ENCODE data around the gene ASPHD2. TPM values are rescaled to one million over a fixed set of nuclear protein-coding genes. Genes with fewer than 3 reads are reported as not detected.

ASPHD2 gene
- total RNA-seq, 1 donor from 2014 or later, result 1.5 TPM

DNA sequence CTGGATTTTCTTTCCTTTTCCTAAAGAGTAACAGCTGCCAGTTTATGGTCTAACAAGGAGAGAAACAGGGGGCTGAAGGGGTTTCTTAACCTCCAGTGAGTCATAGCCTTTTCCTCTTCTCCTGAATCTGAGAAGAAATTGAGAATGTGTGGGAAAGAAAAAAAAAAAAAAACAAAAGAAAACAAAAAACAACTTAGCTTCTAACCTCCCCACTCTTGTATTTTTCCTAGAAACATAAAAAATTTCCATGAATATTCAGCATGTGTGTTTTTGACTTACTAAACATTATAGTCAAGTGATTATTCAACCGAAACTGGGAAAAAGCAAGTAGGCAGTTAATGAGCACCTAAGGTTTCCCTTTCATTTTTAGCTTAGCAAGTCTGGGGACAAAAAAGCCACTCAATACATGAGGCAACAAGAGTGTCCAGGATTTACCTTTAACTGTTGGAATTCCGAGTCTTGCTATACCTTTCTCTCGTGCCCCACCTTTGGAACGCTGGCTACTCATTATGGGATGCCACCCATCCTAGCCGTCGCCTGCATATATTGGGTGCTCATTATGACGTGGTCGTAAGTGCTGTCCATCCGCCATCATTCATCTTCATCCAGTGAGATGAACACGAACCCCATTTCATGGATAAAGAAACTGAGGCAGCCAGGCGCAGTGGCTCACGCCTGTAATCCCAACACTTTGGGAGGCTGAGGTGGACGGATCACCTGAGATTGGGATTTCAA, 2.4 kb downstream of the ASPHD2 start:
- H3K27ac ChIP-seq, result no peak overlapping the region
- no peaks in the 10 kb centered on the region for H3K9me3 ChIP-seq
- intact Hi-C loops (cut with DNase I), result no loop called here
- TF ChIP-seq, protein P1, sequence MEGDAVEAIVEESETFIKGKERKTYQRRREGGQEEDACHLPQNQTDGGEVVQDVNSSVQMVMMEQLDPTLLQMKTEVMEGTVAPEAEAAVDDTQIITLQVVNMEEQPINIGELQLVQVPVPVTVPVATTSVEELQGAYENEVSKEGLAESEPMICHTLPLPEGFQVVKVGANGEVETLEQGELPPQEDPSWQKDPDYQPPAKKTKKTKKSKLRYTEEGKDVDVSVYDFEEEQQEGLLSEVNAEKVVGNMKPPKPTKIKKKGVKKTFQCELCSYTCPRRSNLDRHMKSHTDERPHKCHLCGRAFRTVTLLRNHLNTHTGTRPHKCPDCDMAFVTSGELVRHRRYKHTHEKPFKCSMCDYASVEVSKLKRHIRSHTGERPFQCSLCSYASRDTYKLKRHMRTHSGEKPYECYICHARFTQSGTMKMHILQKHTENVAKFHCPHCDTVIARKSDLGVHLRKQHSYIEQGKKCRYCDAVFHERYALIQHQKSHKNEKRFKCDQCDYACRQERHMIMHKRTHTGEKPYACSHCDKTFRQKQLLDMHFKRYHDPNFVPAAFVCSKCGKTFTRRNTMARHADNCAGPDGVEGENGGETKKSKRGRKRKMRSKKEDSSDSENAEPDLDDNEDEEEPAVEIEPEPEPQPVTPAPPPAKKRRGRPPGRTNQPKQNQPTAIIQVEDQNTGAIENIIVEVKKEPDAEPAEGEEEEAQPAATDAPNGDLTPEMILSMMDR (IDR thresholded peaks at IDR 0.05), result no peak
- H3K4me1 ChIP-seq, result peaks cover 3% of the 10 kb centered on the region
- H3K36me3 ChIP-seq, result no peaks in the 10 kb centered on the region
- ATAC-seq (no peak), DNase-seq (no peak)
- no peaks in the 10 kb centered on the region for H3K27me3 ChIP-seq (ENCODE audit: low read depth)
- H3K4me3 ChIP-seq, result no peak overlapping the region

DNA sequence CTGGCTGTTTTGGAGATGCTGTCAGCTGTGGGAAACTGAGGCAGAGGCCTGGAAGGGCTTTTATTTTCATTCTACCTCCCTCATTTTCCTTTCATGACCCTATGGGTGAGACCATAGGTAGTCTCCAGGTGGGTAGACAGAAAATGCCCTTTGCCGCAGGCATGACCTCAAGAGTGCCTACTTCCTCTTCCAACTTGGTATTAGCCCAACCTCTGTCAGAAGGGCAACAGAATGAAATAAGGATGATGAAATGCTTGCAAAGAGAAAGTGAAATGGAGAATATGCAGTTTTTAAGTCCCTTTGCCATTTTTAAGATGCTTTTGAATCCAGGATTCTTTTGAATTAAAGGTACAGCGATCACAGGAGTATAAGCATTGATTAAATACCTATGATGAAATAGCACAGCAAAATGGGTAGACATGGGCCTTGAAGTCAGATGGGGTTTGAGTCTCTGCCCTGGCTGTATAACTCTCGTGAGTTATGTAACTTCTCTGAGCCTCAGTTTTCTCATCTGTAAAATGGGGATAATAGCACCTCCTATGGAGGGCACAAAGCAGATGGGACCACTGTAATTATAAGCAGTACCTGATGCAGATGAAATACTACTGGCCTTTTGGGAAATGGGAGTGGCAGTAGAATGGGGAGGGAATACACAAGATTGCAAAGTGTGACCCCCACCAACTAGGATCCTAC, 3.7 kb downstream of the ASPHD2 start:
- intact Hi-C loops (cut with DNase I), result no loop called here
- H3K27ac ChIP-seq, result no peak overlapping the region
- TF ChIP-seq, protein P1 (IDR thresholded peaks at IDR 0.05), result no peak
- H3K9me3 ChIP-seq, result no peaks in the 10 kb centered on the region
- ATAC-seq (no peak), DNase-seq (no peak)
- H3K4me1 ChIP-seq, result peaks cover 3% of the 10 kb centered on the region
- H3K27me3 ChIP-seq (ENCODE audit: low read depth), result no peaks in the 10 kb centered on the region
- no peaks in the 10 kb centered on the region for H3K36me3 ChIP-seq
- no peak overlapping the region for H3K4me3 ChIP-seq

DNA sequence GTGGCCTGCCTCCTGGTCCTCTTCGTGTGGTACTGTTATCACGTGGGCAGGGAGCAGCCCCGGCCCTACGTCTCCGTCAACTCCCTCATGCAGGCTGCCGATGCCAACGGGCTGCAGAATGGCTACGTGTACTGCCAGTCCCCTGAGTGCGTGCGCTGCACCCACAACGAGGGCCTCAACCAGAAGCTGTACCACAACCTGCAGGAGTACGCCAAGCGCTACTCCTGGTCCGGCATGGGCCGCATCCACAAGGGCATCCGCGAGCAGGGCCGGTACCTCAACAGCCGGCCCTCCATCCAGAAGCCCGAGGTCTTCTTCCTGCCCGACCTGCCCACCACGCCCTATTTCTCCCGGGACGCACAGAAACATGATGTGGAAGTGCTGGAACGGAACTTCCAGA, 4.7 kb downstream of the ASPHD2 start:
- ATAC-seq (no peak), DNase-seq (no peak)
- TF ChIP-seq, protein P1 (IDR thresholded peaks at IDR 0.05), result no peak
- no peak overlapping the region for H3K4me3 ChIP-seq
- no peaks in the 10 kb centered on the region for H3K4me1 ChIP-seq
- no peaks in the 10 kb centered on the region for H3K36me3 ChIP-seq
- no peak overlapping the region for H3K27ac ChIP-seq
- H3K27me3 ChIP-seq (ENCODE audit: low read depth), result no peaks in the 10 kb centered on the region
- H3K9me3 ChIP-seq, result no peaks in the 10 kb centered on the region
- intact Hi-C loops (cut with DNase I), result no loop called here

DNA sequence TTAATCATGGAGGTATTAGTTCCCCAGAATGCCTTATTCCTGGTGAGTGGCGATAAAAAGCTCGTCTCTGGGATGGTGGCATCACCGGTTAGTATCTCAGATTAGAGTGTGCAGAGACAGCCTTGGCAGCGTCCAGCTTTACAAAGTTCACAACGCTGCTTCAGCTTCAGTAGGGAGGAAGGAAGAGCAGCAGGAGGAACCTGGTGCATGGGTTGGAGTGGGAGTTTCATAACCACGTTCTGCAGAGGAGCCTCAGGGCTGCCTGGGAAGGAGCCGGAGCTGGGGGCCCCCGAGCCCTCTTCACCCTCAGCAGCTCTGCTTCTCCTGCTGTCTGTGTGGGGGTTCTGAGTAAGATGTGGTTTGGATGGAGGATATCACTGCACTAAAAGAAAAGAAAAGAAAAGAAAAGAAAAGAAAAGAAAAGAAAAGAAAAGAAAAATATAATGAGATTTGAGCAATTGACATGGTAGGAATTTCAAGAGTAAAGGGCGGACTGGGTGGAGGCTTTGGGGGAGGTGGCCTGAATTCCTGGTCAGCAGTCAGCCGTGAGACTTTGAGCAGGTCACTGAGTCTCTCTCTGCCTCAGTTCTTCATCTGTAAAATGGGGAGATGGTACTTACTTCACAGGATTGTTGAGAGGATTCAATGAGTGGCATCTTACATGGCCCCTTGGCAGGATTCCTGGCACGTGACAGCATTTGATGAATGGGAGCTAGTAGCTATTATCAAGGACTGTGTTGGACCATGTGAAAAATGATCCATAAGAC, 6.5 kb downstream of the ASPHD2 start:
- intact Hi-C loops (cut with DNase I), result no loop called here
- no peaks in the 10 kb centered on the region for H3K36me3 ChIP-seq
- no peaks in the 10 kb centered on the region for H3K9me3 ChIP-seq
- H3K4me1 ChIP-seq, result no peaks in the 10 kb centered on the region
- H3K27ac ChIP-seq, result no peak overlapping the region
- no peaks in the 10 kb centered on the region for H3K27me3 ChIP-seq (ENCODE audit: low read depth)
- no peak for ATAC-seq
- DNase-seq, result no peak
- TF ChIP-seq, protein P1 (IDR thresholded peaks at IDR 0.05), result no peak
- no peak overlapping the region for H3K4me3 ChIP-seq

DNA sequence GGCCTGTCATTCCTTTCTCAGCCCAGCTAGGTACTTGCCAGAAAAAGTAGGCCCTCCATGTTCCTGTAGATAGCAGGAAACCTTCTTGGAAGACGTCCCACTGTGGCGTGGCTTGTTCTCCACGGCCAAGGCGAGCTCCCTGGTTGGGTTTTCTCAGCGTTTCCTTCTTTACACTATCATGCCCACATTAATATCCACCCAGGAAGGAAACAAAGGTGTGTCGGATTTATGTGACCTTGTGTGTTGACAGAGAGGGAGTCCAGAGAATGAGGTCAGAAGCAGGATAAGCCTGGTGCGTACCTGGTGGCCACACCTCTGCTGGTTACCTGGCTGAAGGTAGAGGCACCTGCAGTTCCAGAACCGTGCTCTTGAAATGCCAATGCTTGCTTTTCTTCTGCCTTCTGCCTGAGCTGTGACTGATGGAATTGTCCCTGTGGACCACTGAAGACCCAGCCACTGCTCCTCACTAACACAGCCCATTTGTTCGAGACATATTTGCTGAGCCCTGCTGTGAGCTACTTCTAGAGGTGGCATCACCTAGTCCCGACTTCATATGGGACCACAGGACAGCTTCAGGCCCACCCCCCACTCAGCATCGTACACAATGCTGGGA, 7.9 kb downstream of the ASPHD2 start:
- TF ChIP-seq, protein P1 (IDR thresholded peaks at IDR 0.05), result no peak
- H3K27me3 ChIP-seq (ENCODE audit: low read depth), result no peaks in the 10 kb centered on the region
- H3K4me3 ChIP-seq, result no peak overlapping the region
- intact Hi-C loops (cut with DNase I), result no loop called here
- no peaks in the 10 kb centered on the region for H3K4me1 ChIP-seq
- H3K9me3 ChIP-seq, result no peaks in the 10 kb centered on the region
- ATAC-seq, result peak in 1 of 2 donors; percentile 44
- H3K36me3 ChIP-seq, result no peaks in the 10 kb centered on the region
- DNase-seq, result no peak
- no peak overlapping the region for H3K27ac ChIP-seq

All from lower lobe of right lung (tissue), 2 donors.